ENCODE measurements around the gene NTM. TPM values are rescaled to one million over a fixed set of nuclear protein-coding genes. Genes with fewer than 3 reads are reported as not detected.

NTM gene
- polyA plus RNA-seq, 1 donor from 2014 or later, result 39.4 TPM

DNA sequence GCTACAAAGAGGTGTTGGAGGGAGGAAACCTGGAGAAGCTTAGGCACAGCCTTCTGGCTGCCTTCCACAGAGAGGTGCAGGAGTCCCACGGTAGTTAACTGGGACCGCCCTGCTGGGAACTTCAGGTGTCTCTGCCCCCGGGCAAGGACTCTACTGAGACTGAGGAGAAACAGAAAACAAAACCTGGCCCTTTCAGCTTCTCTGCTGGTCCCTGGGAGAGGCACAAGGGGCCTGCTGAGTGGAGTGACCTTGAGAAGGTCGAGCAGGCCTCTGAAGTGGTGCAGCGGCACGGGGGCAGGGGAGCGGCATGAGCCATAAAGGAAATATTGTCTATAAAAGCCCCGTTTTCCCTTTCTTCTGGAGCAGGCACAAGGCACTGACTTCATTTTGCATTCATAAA, 38.9 kb downstream of the NTM start:
- no peaks in the 10 kb centered on the region for H3F3A ChIP-seq (ENCODE audit: insufficient read depth, low read length, poor library complexity, severe bottlenecking)
- H3K27ac ChIP-seq (ENCODE audit: low read length), result no peak overlapping the region
- H3K9me3 ChIP-seq (ENCODE audit: low read length), result no peaks in the 10 kb centered on the region
- H3K36me3 ChIP-seq (ENCODE audit: insufficient read depth, low read length), result no peaks in the 10 kb centered on the region
- no peaks in the 10 kb centered on the region for H3K27me3 ChIP-seq (ENCODE audit: insufficient read depth, low read depth, low read length)
- no peak overlapping the region for H3K4me2 ChIP-seq (ENCODE audit: low read length)
- H3K9me2 ChIP-seq (ENCODE audit: insufficient read depth, low read length), result no peaks in the 10 kb centered on the region
- H3K4me3 ChIP-seq (ENCODE audit: low read length), result no peak overlapping the region
- TF ChIP-seq EP300 (conservative IDR thresholded peaks at IDR 0.05; ENCODE audit: poor library complexity, severe bottlenecking) (no peak), EZH2 (IDR thresholded peaks at IDR 0.05; ENCODE audit: borderline replicate concordance, insufficient read depth, low read length, poor library complexity, severe bottlenecking) (no peak), TAF1 (IDR thresholded peaks at IDR 0.05; ENCODE audit: low read depth) (no peak), SMC3 (conservative IDR thresholded peaks at IDR 0.05; ENCODE audit: poor library complexity) (no peak), POLR2AphosphoS5 (IDR thresholded peaks at IDR 0.05) (no peak), RAD21 (conservative IDR thresholded peaks at IDR 0.05) (no peak), MXI1 (conservative IDR thresholded peaks at IDR 0.05; ENCODE audit: poor library complexity, severe bottlenecking) (no peak)
- TF ChIP-seq, protein P1, sequence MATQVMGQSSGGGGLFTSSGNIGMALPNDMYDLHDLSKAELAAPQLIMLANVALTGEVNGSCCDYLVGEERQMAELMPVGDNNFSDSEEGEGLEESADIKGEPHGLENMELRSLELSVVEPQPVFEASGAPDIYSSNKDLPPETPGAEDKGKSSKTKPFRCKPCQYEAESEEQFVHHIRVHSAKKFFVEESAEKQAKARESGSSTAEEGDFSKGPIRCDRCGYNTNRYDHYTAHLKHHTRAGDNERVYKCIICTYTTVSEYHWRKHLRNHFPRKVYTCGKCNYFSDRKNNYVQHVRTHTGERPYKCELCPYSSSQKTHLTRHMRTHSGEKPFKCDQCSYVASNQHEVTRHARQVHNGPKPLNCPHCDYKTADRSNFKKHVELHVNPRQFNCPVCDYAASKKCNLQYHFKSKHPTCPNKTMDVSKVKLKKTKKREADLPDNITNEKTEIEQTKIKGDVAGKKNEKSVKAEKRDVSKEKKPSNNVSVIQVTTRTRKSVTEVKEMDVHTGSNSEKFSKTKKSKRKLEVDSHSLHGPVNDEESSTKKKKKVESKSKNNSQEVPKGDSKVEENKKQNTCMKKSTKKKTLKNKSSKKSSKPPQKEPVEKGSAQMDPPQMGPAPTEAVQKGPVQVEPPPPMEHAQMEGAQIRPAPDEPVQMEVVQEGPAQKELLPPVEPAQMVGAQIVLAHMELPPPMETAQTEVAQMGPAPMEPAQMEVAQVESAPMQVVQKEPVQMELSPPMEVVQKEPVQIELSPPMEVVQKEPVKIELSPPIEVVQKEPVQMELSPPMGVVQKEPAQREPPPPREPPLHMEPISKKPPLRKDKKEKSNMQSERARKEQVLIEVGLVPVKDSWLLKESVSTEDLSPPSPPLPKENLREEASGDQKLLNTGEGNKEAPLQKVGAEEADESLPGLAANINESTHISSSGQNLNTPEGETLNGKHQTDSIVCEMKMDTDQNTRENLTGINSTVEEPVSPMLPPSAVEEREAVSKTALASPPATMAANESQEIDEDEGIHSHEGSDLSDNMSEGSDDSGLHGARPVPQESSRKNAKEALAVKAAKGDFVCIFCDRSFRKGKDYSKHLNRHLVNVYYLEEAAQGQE (IDR thresholded peaks at IDR 0.05; ENCODE audit: borderline replicate concordance), result no peak
- TF ChIP-seq, protein P2, sequence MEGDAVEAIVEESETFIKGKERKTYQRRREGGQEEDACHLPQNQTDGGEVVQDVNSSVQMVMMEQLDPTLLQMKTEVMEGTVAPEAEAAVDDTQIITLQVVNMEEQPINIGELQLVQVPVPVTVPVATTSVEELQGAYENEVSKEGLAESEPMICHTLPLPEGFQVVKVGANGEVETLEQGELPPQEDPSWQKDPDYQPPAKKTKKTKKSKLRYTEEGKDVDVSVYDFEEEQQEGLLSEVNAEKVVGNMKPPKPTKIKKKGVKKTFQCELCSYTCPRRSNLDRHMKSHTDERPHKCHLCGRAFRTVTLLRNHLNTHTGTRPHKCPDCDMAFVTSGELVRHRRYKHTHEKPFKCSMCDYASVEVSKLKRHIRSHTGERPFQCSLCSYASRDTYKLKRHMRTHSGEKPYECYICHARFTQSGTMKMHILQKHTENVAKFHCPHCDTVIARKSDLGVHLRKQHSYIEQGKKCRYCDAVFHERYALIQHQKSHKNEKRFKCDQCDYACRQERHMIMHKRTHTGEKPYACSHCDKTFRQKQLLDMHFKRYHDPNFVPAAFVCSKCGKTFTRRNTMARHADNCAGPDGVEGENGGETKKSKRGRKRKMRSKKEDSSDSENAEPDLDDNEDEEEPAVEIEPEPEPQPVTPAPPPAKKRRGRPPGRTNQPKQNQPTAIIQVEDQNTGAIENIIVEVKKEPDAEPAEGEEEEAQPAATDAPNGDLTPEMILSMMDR (IDR thresholded peaks at IDR 0.05; ENCODE audit: poor library complexity, severe bottlenecking), result no peak
- H4K20me1 ChIP-seq (ENCODE audit: insufficient read depth), result no peaks in the 10 kb centered on the region
- H3K9ac ChIP-seq (ENCODE audit: low read length), result no peak overlapping the region
- H2AFZ ChIP-seq (ENCODE audit: low read depth, low read length), result no peak overlapping the region
- no peaks in the 10 kb centered on the region for H3K79me2 ChIP-seq (replicated peaks; ENCODE audit: insufficient read depth, low read length)

DNA sequence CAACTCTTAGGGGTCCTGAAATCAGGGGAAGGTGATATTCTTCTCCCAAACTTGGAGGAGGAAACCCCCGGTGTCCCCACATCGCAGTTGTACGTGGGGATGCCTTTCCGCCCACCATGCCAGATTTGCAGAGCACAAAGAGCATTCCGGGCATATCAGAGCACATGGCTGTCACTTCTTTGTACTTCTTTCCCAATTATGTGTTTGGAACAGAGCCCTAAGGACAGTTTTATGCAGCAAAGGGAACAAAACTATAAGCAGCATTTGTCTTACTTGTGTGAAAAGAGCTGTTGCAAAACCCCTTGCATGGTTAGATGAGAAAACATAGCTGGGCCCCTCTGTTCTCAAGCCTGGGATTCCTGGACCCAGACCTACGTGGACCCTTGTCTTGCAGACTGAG, 41.2 kb downstream of the NTM start:
- H3K27me3 ChIP-seq (ENCODE audit: insufficient read depth, low read depth, low read length), result no peaks in the 10 kb centered on the region
- H2AFZ ChIP-seq (ENCODE audit: low read depth, low read length), result no peak overlapping the region
- no peaks in the 10 kb centered on the region for H3K9me2 ChIP-seq (ENCODE audit: insufficient read depth, low read length)
- no peak overlapping the region for H3K9ac ChIP-seq (ENCODE audit: low read length)
- no peaks in the 10 kb centered on the region for H3K79me2 ChIP-seq (replicated peaks; ENCODE audit: insufficient read depth, low read length)
- no peak overlapping the region for H3K4me2 ChIP-seq (ENCODE audit: low read length)
- H3K9me3 ChIP-seq (ENCODE audit: low read length), result no peaks in the 10 kb centered on the region
- H3K27ac ChIP-seq (ENCODE audit: low read length), result no peak overlapping the region
- H3K36me3 ChIP-seq (ENCODE audit: insufficient read depth, low read length), result no peaks in the 10 kb centered on the region
- H3F3A ChIP-seq (ENCODE audit: insufficient read depth, low read length, poor library complexity, severe bottlenecking), result no peaks in the 10 kb centered on the region
- TF ChIP-seq EZH2 (IDR thresholded peaks at IDR 0.05; ENCODE audit: borderline replicate concordance, insufficient read depth, low read length, poor library complexity, severe bottlenecking), result no peak
- no peaks in the 10 kb centered on the region for H4K20me1 ChIP-seq (ENCODE audit: insufficient read depth)
- H3K4me3 ChIP-seq (ENCODE audit: low read length), result no peak overlapping the region

DNA sequence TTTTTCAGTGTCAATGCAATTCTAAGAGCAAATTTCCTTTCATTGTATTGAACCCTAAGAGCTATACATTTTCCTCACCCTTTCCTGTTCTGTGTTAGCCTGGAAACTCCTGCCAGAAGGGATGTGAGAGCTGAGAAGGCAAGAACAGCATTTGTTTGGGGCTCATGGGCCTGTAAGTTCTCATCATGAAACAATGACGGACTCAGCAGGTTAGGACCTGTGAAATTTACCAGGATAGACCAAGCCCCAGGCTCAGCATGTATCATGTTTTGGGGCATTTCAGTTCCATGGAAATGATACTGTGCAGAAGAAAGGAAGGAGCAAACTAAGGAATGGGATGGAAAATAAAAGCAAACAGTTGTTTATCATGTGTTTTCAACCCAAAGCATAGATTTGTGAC, 41.6 kb downstream of the NTM start:
- Histone ChIP-seq H3K36me3 (ENCODE audit: insufficient read depth, low read length) (no peaks in the 10 kb centered on the region), H3K4me3 (ENCODE audit: low read length) (no peak overlapping the region), H3K4me2 (ENCODE audit: low read length) (no peak overlapping the region), H3K9me3 (ENCODE audit: low read length) (no peaks in the 10 kb centered on the region), H3K27ac (ENCODE audit: low read length) (no peak overlapping the region), H3K27me3 (ENCODE audit: insufficient read depth, low read depth, low read length) (no peaks in the 10 kb centered on the region), H4K20me1 (ENCODE audit: insufficient read depth) (no peaks in the 10 kb centered on the region), H2AFZ (ENCODE audit: low read depth, low read length) (no peak overlapping the region), H3K9ac (ENCODE audit: low read length) (no peak overlapping the region), H3K79me2 (replicated peaks; ENCODE audit: insufficient read depth, low read length) (no peaks in the 10 kb centered on the region), H3K9me2 (ENCODE audit: insufficient read depth, low read length) (no peaks in the 10 kb centered on the region), H3F3A (ENCODE audit: insufficient read depth, low read length, poor library complexity, severe bottlenecking) (no peaks in the 10 kb centered on the region)
- TF ChIP-seq TAF1 (IDR thresholded peaks at IDR 0.05; ENCODE audit: low read depth) (no peak), POLR2AphosphoS5 (IDR thresholded peaks at IDR 0.05) (no peak), SMC3 (conservative IDR thresholded peaks at IDR 0.05; ENCODE audit: poor library complexity) (no peak), EZH2 (IDR thresholded peaks at IDR 0.05; ENCODE audit: borderline replicate concordance, insufficient read depth, low read length, poor library complexity, severe bottlenecking) (no peak), RAD21 (conservative IDR thresholded peaks at IDR 0.05) (no peak), EP300 (conservative IDR thresholded peaks at IDR 0.05; ENCODE audit: poor library complexity, severe bottlenecking) (no peak), MXI1 (conservative IDR thresholded peaks at IDR 0.05; ENCODE audit: poor library complexity, severe bottlenecking) (no peak)
- TF ChIP-seq, protein P2 (IDR thresholded peaks at IDR 0.05; ENCODE audit: poor library complexity, severe bottlenecking), result no peak
- TF ChIP-seq, protein P1 (IDR thresholded peaks at IDR 0.05; ENCODE audit: borderline replicate concordance), result no peak

All from neural cell (in vitro differentiated cells).